ENCODE data around the gene RNF181.

DNA sequence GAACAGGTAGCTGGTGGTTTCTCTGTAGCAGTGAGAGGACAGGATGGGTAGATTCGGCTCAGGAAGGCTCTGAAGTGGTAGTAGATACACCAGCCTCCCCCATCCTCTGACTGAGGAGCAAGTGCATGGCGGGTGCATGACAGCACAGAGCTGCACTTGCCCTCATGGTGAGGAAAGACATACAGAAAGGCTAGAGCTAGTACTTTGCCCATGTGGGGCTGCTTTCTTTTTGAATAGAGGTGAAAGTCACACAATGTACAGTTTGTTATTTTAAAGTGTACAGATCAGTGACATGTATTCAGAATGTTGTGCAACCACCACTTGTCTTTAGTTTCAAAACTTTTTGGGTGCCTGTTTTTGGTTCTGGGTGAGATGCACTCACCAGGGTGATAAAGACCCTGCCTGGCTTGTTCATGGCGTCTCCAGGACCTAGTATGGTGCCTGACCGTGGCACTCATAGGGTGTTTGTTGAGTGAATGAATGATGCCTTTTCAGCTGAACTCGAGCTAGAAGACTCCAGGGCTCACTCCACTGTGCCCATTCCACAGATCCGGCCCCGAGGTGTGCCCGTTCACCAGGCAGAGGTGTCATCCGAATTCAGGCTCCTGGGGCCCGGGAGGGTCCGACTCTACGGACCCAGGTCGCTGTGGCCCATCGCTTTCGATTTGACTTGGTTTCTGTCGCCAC lies 11.7 kb upstream of the RNF181 start:
- TF ChIP-seq POLR2AphosphoS5 (IDR thresholded peaks at IDR 0.05; ENCODE audit: low read depth, low read length): no peak
- TF ChIP-seq, protein P1, sequence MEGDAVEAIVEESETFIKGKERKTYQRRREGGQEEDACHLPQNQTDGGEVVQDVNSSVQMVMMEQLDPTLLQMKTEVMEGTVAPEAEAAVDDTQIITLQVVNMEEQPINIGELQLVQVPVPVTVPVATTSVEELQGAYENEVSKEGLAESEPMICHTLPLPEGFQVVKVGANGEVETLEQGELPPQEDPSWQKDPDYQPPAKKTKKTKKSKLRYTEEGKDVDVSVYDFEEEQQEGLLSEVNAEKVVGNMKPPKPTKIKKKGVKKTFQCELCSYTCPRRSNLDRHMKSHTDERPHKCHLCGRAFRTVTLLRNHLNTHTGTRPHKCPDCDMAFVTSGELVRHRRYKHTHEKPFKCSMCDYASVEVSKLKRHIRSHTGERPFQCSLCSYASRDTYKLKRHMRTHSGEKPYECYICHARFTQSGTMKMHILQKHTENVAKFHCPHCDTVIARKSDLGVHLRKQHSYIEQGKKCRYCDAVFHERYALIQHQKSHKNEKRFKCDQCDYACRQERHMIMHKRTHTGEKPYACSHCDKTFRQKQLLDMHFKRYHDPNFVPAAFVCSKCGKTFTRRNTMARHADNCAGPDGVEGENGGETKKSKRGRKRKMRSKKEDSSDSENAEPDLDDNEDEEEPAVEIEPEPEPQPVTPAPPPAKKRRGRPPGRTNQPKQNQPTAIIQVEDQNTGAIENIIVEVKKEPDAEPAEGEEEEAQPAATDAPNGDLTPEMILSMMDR (IDR thresholded peaks at IDR 0.05): no peak
- TF ChIP-seq, protein P2, sequence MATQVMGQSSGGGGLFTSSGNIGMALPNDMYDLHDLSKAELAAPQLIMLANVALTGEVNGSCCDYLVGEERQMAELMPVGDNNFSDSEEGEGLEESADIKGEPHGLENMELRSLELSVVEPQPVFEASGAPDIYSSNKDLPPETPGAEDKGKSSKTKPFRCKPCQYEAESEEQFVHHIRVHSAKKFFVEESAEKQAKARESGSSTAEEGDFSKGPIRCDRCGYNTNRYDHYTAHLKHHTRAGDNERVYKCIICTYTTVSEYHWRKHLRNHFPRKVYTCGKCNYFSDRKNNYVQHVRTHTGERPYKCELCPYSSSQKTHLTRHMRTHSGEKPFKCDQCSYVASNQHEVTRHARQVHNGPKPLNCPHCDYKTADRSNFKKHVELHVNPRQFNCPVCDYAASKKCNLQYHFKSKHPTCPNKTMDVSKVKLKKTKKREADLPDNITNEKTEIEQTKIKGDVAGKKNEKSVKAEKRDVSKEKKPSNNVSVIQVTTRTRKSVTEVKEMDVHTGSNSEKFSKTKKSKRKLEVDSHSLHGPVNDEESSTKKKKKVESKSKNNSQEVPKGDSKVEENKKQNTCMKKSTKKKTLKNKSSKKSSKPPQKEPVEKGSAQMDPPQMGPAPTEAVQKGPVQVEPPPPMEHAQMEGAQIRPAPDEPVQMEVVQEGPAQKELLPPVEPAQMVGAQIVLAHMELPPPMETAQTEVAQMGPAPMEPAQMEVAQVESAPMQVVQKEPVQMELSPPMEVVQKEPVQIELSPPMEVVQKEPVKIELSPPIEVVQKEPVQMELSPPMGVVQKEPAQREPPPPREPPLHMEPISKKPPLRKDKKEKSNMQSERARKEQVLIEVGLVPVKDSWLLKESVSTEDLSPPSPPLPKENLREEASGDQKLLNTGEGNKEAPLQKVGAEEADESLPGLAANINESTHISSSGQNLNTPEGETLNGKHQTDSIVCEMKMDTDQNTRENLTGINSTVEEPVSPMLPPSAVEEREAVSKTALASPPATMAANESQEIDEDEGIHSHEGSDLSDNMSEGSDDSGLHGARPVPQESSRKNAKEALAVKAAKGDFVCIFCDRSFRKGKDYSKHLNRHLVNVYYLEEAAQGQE (IDR thresholded peaks at IDR 0.05; ENCODE audit: insufficient read depth in 1 of 2, low read depth in 2 of 2, low read length in 1 of 2): no peak
- no peak for TF ChIP-seq TCF7L2 (IDR thresholded peaks at IDR 0.05; ENCODE audit: low read depth, low read length)

Measured in Panc1 (cell line).